Measurements from ENCODE around the gene LECT2. TPM values are rescaled to one million over a fixed set of nuclear protein-coding genes. Genes with fewer than 3 reads are reported as not detected.

LECT2 gene
- not detected for total RNA-seq

DNA sequence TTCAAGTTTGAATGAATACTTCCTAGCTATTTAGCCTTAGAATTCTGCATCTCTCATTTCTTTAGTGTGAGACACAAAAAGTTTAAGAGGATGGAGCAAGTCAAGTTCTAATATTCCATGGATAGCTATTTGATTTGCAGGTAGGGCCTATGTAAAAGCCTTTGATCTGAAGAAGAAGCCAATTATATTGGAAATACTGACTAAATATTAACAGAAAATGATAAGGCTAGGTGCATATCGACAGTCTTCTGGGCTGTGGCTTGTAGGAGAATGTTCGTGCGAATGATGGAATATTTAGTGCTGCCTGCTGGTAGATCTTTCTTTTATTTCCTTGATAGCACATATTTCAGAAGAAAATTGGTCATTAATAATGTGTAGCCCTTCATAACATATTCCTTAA lies at the start of gene LECT2:
TSS of gene LECT2 (minus strand) at position 85 of the 400 bp plus-strand sequence. CDS start 150 bp downstream, outside the sequence.

Other genes with a start within 250 kb of the LECT2 start
- 6.2 TPM for gene SLC25A48, start 120.3 kb downstream of the LECT2 start, total RNA-seq
- gene IL9, start 59.1 kb downstream of the LECT2 start, total RNA-seq: not detected
- 224 TPM for gene TGFBI, start 74.0 kb upstream of the LECT2 start, total RNA-seq
- 59.3 TPM for gene SMAD5, start 177.9 kb upstream of the LECT2 start, total RNA-seq
- 18.6 TPM for gene SMIM32, start 238.2 kb upstream of the LECT2 start, total RNA-seq

Data from metanephros (tissue), 1 donor.